HepG2 (cell line): ENCODE results near the gene KLHL11. TPM values are rescaled to one million over a fixed set of nuclear protein-coding genes. Genes with fewer than 3 reads are reported as not detected.
A peak's percentile ranks its signal among the peaks of the same experiment; 100 is the strongest.

ENCODE experiments used
- ATAC-seq: fragments of 200-7000 bp; cut with Tn5 transposase; 3 replicates; pipeline ENCODE4 v1.9.1; 2020; ENCODE audit warnings: mild to moderate bottlenecking, moderate library complexity
- BruUV-seq: library from RNA; stranded (reverse); fragments of 400-500 nt; replicated peaks from 2 replicates; lab custom pipeline; 2021; lab: Mats Ljungman, UMichigan
- CTCF ChIA-PET: fragments of 300-600 bp; formaldehyde crosslinking; extraction: SDS; loops from one replicate; lab custom pipeline; 2021; ENCODE audit warnings: low total read pairs, inconsistent platforms, low intra/inter-chr PET ratio; lab: Yijun Ruan, JAX
- POLR2A ChIA-PET: fragments of 350-600 bp; sonication (Branson Sonifier 250); formaldehyde crosslinking; loops from one replicate; lab custom pipeline; 2020; ENCODE audit warnings: antibody characterized with exemption, inconsistent platforms; lab: Yijun Ruan, JAX
- DNase-seq: peaks from one replicate; pipeline ENCODE4 v3.0.0-alpha.2; 2015; ENCODE audit warnings: low spot score
- FAIRE-seq: peaks from 3 replicates; lab custom pipeline; 2011; peaks lifted over from hg19 to GRCh38; lab: Jason Lieb, UNC
- H2AFZ ChIP-seq: one replicate; pipeline ENCODE4 v1.6.1; 2011; ENCODE audit warnings: low read length, inconsistent platforms
- H3K27ac ChIP-seq: fragments of 300-600 bp; 3 replicates; pipeline ENCODE4 v1.8.0; 2011; ENCODE audit warnings: mixed run types, mild to moderate bottlenecking, mixed read lengths, low read length, inconsistent platforms; ENCODE audit not compliant: insufficient read depth; ENCODE audit errors: extremely low read length
- H3K27me3 ChIP-seq, 2 experiments: fragments of 200-600 bp in 1 of 2; 2 replicates in 1 of 2; 3 replicates in 1 of 2; pipeline versions ENCODE4 v1.6.0 to v1.8.0; 2011; ENCODE audit warnings: low read length in 2 of 2, mild to moderate bottlenecking in 2 of 2, moderate library complexity in 2 of 2, inconsistent platforms in 1 of 2; ENCODE audit not compliant: insufficient read depth in 2 of 2, control insufficient read depth in 1 of 2
- H3K36me3 ChIP-seq, 2 experiments: fragments of 200-600 bp in 1 of 2; replicated peaks in 1 of 2; 2 replicates in 1 of 2; 3 replicates in 1 of 2; pipeline versions ENCODE4 v1.5.1 to v1.8.0; 2011; ENCODE audit warnings: low read length in 2 of 2, inconsistent platforms in 1 of 2; ENCODE audit not compliant: insufficient read depth in 2 of 2, control insufficient read depth in 1 of 2
- H3K4me1 ChIP-seq: 2 replicates; pipeline ENCODE4 v1.5.1; 2012; ENCODE audit warnings: low read length, inconsistent platforms; ENCODE audit not compliant: insufficient read depth
- H3K4me2 ChIP-seq: 2 replicates; pipeline ENCODE4 v1.6.0; 2011; ENCODE audit warnings: low read depth, low read length, inconsistent platforms
- H3K4me3 ChIP-seq, 3 experiments: fragments of 200-600 bp in 1 of 3; sonication (generic), shearing (Covaris generic) in 1 of 3; replicated peaks in 1 of 3; 2 replicates each; pipeline ENCODE4 v1.5.1; 2011 to 2016; ENCODE audit warnings: low read length in 3 of 3, inconsistent platforms in 2 of 3, low read depth in 2 of 3, mild to moderate bottlenecking in 2 of 3, control low read depth in 1 of 3, mixed read lengths in 1 of 3; ENCODE audit not compliant: insufficient read depth in 1 of 3
- H3K79me2 ChIP-seq: one replicate; pipeline ENCODE4 v1.6.1; 2011; ENCODE audit warnings: low read length, inconsistent platforms; ENCODE audit not compliant: insufficient read depth
- H3K9ac ChIP-seq: 2 replicates; pipeline ENCODE4 v1.6.0; 2011; ENCODE audit warnings: mild to moderate bottlenecking, low read depth, low read length, inconsistent platforms; ENCODE audit not compliant: insufficient read depth
- H3K9me3 ChIP-seq: 2 replicates; pipeline ENCODE4 v1.5.1; 2012; ENCODE audit warnings: mild to moderate bottlenecking, low read length
- H4K20me1 ChIP-seq: 2 replicates; pipeline ENCODE4 v1.6.0; 2011; ENCODE audit warnings: inconsistent platforms, mild to moderate bottlenecking, low read length, moderate library complexity; ENCODE audit not compliant: insufficient read depth
- ATM ChIP-seq: fragments of 450-650 bp; IDR thresholded peaks from 2 replicates; pipeline ENCODE4 v1.7.1; 2017; ENCODE audit warnings: mild to moderate bottlenecking, borderline replicate concordance
- ATRX ChIP-seq: sonication (generic); formaldehyde crosslinking; IDR thresholded peaks from 2 replicates; pipeline ENCODE4 v1.4.0; 2020; ENCODE audit warnings: missing genetic modification reagents, borderline replicate concordance
- HNF4A ChIP-seq: sonication (generic); formaldehyde crosslinking; IDR thresholded peaks from 2 replicates; pipeline ENCODE4 v1.4.0; 2020; ENCODE audit warnings: missing genetic modification reagents
- SNRNP70 ChIP-seq: fragments of 200-400 bp; formaldehyde crosslinking; IDR thresholded peaks from 2 replicates; pipeline ENCODE4 v1.6.1; 2017; ENCODE audit warnings: mild to moderate bottlenecking, low read depth, low read length, moderate library complexity
- SOX5 ChIP-seq: IDR thresholded peaks from 2 replicates; pipeline ENCODE4 v1.6.1; 2016; ENCODE audit warnings: borderline replicate concordance
- SRSF4 ChIP-seq: fragments of 200-400 bp; formaldehyde crosslinking; IDR thresholded peaks from one replicate; pipeline ENCODE4 v1.6.1; 2018; ENCODE audit warnings: mild to moderate bottlenecking, low read depth, low read length, moderate library complexity; ENCODE audit not compliant: poor library complexity, severe bottlenecking
- ZNF30 ChIP-seq: sonication (generic); formaldehyde crosslinking; IDR thresholded peaks from 2 replicates; pipeline ENCODE4 v1.5.0; 2020; ENCODE audit warnings: mild to moderate bottlenecking, missing genetic modification reagents
- WGBS: methylation state at CpG from one replicate; pipeline ENCODE4 v1.1.6; 2017; ENCODE audit warnings: low lambda C conversion rate; 5-methylcytosine and 5-hydroxymethylcytosine counted together
- in situ Hi-C: cut with HindIII; loops from 2 replicates; pipeline ENCODE4 v1.10.0; 2017; ENCODE audit warnings: low pct_unique_long_range_greater_than_20kb; ENCODE audit not compliant: extremely low pct_ligation_motif_present
- intact Hi-C: fragments of 100-400 bp; cut with micrococcal nuclease; formaldehyde crosslinking; loops from one replicate; pipeline ENCODE4 v1.10.0; 2022; ENCODE audit not compliant: unreplicated experiment
- polyA plus RNA-seq, 8 experiments: library from polyadenylated mRNA; depleted of rRNA in 3 of 8; stranded (reverse) in 7 of 8; unstranded in 1 of 8; fragments of >200 nt; fragmentation: Illumina TruSeq in 4 of 8; extraction: Trizol in 4 of 8; gene quantifications; 2 replicates each; pipeline versions ENCODE4 v1.2.1 to v1.2.3, GENCODE V29; 2011 to 2016; ENCODE audit warnings: low read depth in 4 of 8, missing spikeins in 1 of 8, mixed read lengths in 1 of 8; ENCODE audit not compliant: insufficient read depth in 1 of 8
- total RNA-seq, 5 experiments: library from RNA; depleted of rRNA; stranded (reverse); fragments of >200 nt; fragmentation: Illumina TruSeq; extraction: Trizol; gene quantifications; 2 replicates each; pipeline ENCODE4 v1.2.3, GENCODE V29; 2016; ENCODE audit warnings: low read depth in 1 of 5
- TF ChIP-seq, protein P1 (sequence below), 2 experiments: IDR thresholded peaks; 2 replicates each; pipeline ENCODE4 v1.6.1; 2011 to 2012; ENCODE audit warnings: low read length in 2 of 2, borderline replicate concordance in 1 of 2, low read depth in 1 of 2, mild to moderate bottlenecking in 1 of 2, moderate library complexity in 1 of 2
- TF ChIP-seq, protein P2 (sequence below): IDR thresholded peaks from 2 replicates; pipeline ENCODE4 v1.6.1; 2016; ENCODE audit warnings: control low read depth
- TF ChIP-seq, protein P3 (sequence below): sonication (generic); formaldehyde crosslinking; IDR thresholded peaks from one replicate; pipeline ENCODE4 v1.5.1; 2020; ENCODE audit warnings: mild to moderate bottlenecking, missing genetic modification reagents; ENCODE audit errors: not compliant biosample characterization

The KLHL11 gene
- total and polyA plus RNA-seq, 2 of the 13 experiments (the other 11 are each of a cell fraction or from before 2014, with no cell fraction given) = 7.7 to 27.5 TPM

DNA sequence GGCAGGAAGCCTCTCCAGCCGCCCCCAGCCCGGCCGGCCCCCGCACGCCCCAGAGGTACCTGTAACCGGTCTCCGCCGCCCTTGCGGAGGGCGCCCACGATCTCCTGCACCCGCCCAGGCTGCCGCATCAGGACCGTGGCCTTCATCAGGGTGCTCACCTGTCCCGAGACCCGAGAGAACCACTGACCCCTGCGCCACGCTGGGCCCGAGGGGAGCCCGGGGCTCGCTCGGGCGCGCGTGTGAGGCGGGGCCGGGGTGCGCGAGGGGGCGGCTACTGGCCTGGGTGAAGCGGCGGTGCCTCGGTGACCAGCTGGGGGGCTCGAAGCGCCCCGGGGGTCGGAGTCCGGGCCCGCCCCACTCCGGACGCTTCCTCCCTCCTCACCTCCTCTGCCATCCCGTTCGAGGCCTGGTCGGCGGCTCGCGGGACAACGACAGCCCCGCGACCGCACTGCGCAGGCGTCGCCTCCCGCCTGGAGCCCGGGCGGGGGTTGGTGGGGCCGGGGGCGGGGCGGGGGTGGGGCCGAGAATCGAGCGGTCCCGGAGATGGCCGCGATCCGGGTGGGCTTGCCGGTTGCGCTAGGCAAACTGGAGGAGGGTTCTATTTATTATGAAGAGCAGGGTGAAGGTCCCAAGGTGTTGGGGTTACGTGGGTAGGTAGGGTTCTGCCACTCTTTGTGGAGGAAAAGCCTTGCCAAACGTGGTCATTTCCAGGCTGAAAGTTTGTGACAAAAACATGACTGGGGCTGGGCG, 29.2 kb downstream of the KLHL11 start, which contains the start of gene NT5C3B:
TSS of gene NT5C3B (minus strand) at position 433 of the 750 bp plus-strand sequence. CDS start at position 394, 39 bp downstream.
- in situ Hi-C loops = no loop called here
- CTCF ChIA-PET = no interaction called here
- TF ChIP-seq SOX5 (CRISPR knock-in tag) (no peak; the same call in 1 of the 2 replicates), ZNF30 (CRISPR knock-in tag) (no peak), SRSF4 (no peak), ATM (no peak), HNF4A (CRISPR knock-in tag) (no peak), SNRNP70 (no peak), ATRX (CRISPR knock-in tag) (no peak)
- TF ChIP-seq, protein P1, sequence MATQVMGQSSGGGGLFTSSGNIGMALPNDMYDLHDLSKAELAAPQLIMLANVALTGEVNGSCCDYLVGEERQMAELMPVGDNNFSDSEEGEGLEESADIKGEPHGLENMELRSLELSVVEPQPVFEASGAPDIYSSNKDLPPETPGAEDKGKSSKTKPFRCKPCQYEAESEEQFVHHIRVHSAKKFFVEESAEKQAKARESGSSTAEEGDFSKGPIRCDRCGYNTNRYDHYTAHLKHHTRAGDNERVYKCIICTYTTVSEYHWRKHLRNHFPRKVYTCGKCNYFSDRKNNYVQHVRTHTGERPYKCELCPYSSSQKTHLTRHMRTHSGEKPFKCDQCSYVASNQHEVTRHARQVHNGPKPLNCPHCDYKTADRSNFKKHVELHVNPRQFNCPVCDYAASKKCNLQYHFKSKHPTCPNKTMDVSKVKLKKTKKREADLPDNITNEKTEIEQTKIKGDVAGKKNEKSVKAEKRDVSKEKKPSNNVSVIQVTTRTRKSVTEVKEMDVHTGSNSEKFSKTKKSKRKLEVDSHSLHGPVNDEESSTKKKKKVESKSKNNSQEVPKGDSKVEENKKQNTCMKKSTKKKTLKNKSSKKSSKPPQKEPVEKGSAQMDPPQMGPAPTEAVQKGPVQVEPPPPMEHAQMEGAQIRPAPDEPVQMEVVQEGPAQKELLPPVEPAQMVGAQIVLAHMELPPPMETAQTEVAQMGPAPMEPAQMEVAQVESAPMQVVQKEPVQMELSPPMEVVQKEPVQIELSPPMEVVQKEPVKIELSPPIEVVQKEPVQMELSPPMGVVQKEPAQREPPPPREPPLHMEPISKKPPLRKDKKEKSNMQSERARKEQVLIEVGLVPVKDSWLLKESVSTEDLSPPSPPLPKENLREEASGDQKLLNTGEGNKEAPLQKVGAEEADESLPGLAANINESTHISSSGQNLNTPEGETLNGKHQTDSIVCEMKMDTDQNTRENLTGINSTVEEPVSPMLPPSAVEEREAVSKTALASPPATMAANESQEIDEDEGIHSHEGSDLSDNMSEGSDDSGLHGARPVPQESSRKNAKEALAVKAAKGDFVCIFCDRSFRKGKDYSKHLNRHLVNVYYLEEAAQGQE (IDR thresholded peaks at IDR 0.05; ENCODE audit: borderline replicate concordance in 1 of 2, low read depth in 1 of 2, low read length in 2 of 2) = no peak
- TF ChIP-seq, protein P2, sequence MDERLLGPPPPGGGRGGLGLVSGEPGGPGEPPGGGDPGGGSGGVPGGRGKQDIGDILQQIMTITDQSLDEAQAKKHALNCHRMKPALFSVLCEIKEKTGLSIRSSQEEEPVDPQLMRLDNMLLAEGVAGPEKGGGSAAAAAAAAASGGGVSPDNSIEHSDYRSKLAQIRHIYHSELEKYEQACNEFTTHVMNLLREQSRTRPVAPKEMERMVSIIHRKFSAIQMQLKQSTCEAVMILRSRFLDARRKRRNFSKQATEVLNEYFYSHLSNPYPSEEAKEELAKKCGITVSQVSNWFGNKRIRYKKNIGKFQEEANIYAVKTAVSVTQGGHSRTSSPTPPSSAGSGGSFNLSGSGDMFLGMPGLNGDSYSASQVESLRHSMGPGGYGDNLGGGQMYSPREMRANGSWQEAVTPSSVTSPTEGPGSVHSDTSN (CRISPR knock-in tag) = no peak
- TF ChIP-seq, protein P3, sequence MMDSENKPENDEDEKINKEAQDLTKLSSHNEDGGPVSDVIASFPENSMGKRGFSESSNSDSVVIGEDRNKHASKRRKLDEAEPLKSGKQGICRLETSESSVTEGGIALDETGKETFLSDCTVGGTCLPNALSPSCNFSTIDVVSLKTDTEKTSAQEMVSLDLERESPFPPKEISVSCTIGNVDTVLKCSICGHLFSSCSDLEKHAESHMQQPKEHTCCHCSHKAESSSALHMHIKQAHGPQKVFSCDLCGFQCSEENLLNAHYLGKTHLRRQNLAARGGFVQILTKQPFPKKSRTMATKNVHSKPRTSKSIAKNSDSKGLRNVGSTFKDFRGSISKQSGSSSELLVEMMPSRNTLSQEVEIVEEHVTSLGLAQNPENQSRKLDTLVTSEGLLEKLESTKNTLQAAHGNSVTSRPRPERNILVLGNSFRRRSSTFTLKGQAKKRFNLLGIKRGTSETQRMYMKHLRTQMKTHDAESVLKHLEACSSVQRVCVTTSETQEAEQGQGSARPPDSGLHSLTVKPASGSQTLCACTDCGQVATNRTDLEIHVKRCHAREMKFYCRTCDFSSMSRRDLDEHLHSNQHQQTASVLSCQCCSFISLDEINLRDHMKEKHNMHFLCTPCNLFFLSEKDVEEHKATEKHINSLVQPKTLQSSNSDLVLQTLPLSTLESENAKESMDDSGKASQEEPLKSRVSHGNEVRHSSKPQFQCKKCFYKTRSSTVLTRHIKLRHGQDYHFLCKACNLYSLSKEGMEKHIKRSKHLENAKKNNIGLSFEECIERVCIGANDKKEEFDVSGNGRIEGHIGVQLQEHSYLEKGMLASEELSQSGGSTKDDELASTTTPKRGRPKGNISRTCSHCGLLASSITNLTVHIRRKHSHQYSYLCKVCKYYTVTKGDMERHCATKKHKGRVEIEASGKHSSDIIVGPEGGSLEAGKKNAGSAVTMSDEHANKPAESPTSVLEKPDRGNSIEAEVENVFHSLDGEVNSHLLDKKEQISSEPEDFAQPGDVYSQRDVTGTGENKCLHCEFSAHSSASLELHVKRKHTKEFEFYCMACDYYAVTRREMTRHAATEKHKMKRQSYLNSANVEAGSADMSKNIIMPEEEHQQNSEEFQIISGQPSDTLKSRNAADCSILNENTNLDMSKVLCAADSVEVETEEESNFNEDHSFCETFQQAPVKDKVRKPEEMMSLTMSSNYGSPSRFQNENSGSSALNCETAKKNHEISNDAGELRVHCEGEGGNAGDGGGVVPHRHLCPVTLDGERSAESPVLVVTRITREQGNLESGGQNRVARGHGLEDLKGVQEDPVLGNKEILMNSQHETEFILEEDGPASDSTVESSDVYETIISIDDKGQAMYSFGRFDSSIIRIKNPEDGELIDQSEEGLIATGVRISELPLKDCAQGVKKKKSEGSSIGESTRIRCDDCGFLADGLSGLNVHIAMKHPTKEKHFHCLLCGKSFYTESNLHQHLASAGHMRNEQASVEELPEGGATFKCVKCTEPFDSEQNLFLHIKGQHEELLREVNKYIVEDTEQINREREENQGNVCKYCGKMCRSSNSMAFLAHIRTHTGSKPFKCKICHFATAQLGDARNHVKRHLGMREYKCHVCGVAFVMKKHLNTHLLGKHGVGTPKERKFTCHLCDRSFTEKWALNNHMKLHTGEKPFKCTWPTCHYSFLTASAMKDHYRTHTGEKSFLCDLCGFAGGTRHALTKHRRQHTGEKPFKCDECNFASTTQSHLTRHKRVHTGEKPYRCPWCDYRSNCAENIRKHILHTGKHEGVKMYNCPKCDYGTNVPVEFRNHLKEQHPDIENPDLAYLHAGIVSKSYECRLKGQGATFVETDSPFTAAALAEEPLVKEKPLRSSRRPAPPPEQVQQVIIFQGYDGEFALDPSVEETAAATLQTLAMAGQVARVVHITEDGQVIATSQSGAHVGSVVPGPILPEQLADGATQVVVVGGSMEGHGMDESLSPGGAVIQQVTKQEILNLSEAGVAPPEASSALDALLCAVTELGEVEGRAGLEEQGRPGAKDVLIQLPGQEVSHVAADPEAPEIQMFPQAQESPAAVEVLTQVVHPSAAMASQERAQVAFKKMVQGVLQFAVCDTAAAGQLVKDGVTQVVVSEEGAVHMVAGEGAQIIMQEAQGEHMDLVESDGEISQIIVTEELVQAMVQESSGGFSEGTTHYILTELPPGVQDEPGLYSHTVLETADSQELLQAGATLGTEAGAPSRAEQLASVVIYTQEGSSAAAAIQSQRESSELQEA (CRISPR knock-in tag) = peak; percentile 53

More for the DNA sequence above, 29.2 kb downstream of the KLHL11 start, which contains the start of gene NT5C3B:
- H3K4me1 ChIP-seq = peaks cover 38% of the 10 kb centered on the region
- peak within 1 kb of the TSS; percentile 82 for H3K9ac ChIP-seq
- H4K20me1 ChIP-seq = no peaks in the 10 kb centered on the region
- POLR2A ChIA-PET = interaction anchor here (1.3 to 1.9 kb wide), 5 partner anchors 9 to 123 kb away, joined by 3 to 9 read pairs (median 4); partner anchors contain the start of genes FKBP10, KLHL11 and P3H4
- H3K36me3 ChIP-seq = peaks cover 6 to 15% of the 10 kb centered on the region in 2 experiments
- peak within 1 kb of the TSS; percentile 88 for H2AFZ ChIP-seq
- H3K9me3 ChIP-seq = no peaks in the 10 kb centered on the region
- DNase-seq = peak; percentile 52
- H3K4me2 ChIP-seq = peak within 1 kb of the TSS; percentile 80
- intact Hi-C loops = no loop called here
- H3K79me2 ChIP-seq = peaks cover 9% of the 10 kb centered on the region
- WGBS = 2% methylated on average over 30 of the region's 72 CpGs
- FAIRE-seq = no peak
- peak within 1 kb of the TSS; percentile 77 to 94 (median 93) for H3K4me3 ChIP-seq
- ATAC-seq = peak; percentile 89
- H3K27me3 ChIP-seq = no peaks in the 10 kb centered on the region
- no TSS peak for BruUV-seq
- peak within 1 kb of the TSS; percentile 53 for H3K27ac ChIP-seq
